Spleen (tissue), 7 donors: ENCODE measurements around the gene TTLL12.

Source experiments
- CTCF ChIP-seq, 11 experiments: fragments of 200-600 bp in 7 of 11; fragments of 450-650 bp in 4 of 11; sonication (generic) in 4 of 11; IDR thresholded peaks in 8 of 11; conservative IDR thresholded peaks in 3 of 11; 1 replicate in 7 of 11; 2 replicates in 4 of 11; pipeline versions ENCODE4 v1.4.0 to v1.8.0; 2016 to 2021; ENCODE audit warnings: antibody characterized with exemption in 11 of 11, inconsistent platforms in 4 of 11, mild to moderate bottlenecking in 1 of 11
- POLR2A ChIP-seq, 3 donors: fragments of 450-650 bp; IDR thresholded peaks; one replicate each; pipeline ENCODE4 v1.5.1; 2017; ENCODE audit warnings: antibody characterized with exemption in 3 of 3, mild to moderate bottlenecking in 1 of 3
- POLR2AphosphoS5 ChIP-seq, 3 donors: sonication (generic); formaldehyde crosslinking; IDR thresholded peaks; one replicate each; pipeline ENCODE4 v1.5.1; 2017; ENCODE audit warnings: antibody characterized with exemption in 3 of 3
- donor health status: DM: no; HTN: no; CAD: no; lungs with moderate emphysema.
- donor health status: DM: no; HTN: no; CAD: no.
- donor health status: DM: no; HTN: no; CAD: no.

- TF ChIP-seq CTCF (IDR thresholded peaks at IDR 0.05 in 8 of 11, conservative IDR thresholded peaks at IDR 0.05 in 3 of 11) (no peak), POLR2A (IDR thresholded peaks at IDR 0.05) (no peak), POLR2AphosphoS5 (IDR thresholded peaks at IDR 0.05) (no peak)
Measured at GRCh38 chr22:43128116-43128515, 58.8 kb downstream of the TTLL12 start.
